Parathyroid adenoma (tissue), 2 donors: ENCODE results near the gene ADSS1.

ENCODE experiments used
- H2AFZ ChIP-seq: fragments of 300-600 bp; sonication (generic); one replicate; pipeline ENCODE4 v1.7.0; 2017; ENCODE audit warnings: antibody characterized with exemption, mild to moderate bottlenecking
- H3K27ac ChIP-seq: fragments of 300-600 bp; sonication (generic); one replicate; pipeline ENCODE4 v1.7.0; 2017
- H3K27me3 ChIP-seq: fragments of 300-600 bp; sonication (generic); one replicate; pipeline ENCODE4 v1.7.0; 2017; ENCODE audit warnings: low read length; ENCODE audit not compliant: control insufficient read depth, insufficient read depth
- H3K36me3 ChIP-seq: fragments of 300-600 bp; sonication (generic); one replicate; pipeline ENCODE4 v1.7.0; 2017; ENCODE audit warnings: low read length; ENCODE audit not compliant: control insufficient read depth, insufficient read depth
- H3K4me1 ChIP-seq: fragments of 300-600 bp; sonication (generic); one replicate; pipeline ENCODE4 v1.7.0; 2017; ENCODE audit warnings: control low read depth
- H3K4me2 ChIP-seq: fragments of 300-600 bp; sonication (generic); one replicate; pipeline ENCODE4 v1.7.0; 2017; ENCODE audit warnings: low read length
- H3K4me3 ChIP-seq: fragments of 300-600 bp; sonication (generic); one replicate; pipeline ENCODE4 v1.7.0; 2017; ENCODE audit warnings: low read depth, low read length
- H3K79me2 ChIP-seq: fragments of 300-600 bp; sonication (generic); one replicate; pipeline ENCODE4 v1.7.0; 2017; ENCODE audit warnings: control low read depth
- H3K9ac ChIP-seq: fragments of 300-600 bp; sonication (generic); one replicate; pipeline ENCODE4 v1.7.0; 2017; ENCODE audit warnings: mild to moderate bottlenecking
- H3K9me3 ChIP-seq: fragments of 300-600 bp; sonication (generic); one replicate; pipeline ENCODE4 v1.7.0; 2017; ENCODE audit warnings: low read length; ENCODE audit not compliant: control insufficient read depth
- TF ChIP-seq, protein P1 (sequence below): fragments of 300-600 bp; sonication (generic); IDR thresholded peaks from one replicate; pipeline ENCODE4 v1.7.0; 2017; ENCODE audit warnings: antibody characterized with exemption, mild to moderate bottlenecking
- donor health status: primary hyperparathyroidism.

The ADSS1 gene

DNA sequence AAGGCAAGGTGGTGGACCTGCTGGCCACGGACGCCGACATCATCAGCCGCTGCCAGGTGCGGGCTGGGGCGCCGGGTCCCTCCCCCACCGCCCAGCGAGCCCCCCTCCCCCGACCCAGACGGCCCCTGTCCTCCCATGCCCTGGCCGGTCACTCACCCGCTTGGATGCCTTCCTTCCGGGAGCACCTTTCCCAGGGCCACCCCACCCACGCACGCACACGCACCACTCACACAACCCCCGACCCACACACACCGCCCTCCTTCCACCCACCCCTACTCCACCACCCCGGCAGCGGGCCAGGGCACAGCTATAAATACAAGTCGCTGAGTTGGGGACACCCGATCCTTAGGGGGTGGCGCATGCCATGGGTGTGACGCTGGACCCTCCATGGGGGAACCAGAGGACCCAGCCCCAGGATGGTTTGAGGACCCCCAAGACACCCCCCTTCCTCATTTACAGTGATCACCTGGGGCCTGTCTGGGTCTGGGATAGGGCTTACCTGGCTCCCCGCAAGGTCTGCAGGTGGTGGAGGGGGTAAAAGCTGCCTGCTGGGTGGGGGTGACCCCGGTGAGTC lies 465 bp downstream of the ADSS1 start:
- Histone ChIP-seq H3K4me3 (peak overlapping the region; percentile 70), H2AFZ (peak overlapping the region; percentile 91), H3K36me3 (no peaks in the 10 kb centered on the region), H3K27me3 (no peaks in the 10 kb centered on the region), H3K79me2 (no peaks in the 10 kb centered on the region), H3K4me1 (peaks cover 5% of the 10 kb centered on the region), H3K9ac (no peak overlapping the region), H3K4me2 (peak overlapping the region; percentile 89), H3K9me3 (no peaks in the 10 kb centered on the region), H3K27ac (peak overlapping the region; percentile 30)
- TF ChIP-seq, protein P1, sequence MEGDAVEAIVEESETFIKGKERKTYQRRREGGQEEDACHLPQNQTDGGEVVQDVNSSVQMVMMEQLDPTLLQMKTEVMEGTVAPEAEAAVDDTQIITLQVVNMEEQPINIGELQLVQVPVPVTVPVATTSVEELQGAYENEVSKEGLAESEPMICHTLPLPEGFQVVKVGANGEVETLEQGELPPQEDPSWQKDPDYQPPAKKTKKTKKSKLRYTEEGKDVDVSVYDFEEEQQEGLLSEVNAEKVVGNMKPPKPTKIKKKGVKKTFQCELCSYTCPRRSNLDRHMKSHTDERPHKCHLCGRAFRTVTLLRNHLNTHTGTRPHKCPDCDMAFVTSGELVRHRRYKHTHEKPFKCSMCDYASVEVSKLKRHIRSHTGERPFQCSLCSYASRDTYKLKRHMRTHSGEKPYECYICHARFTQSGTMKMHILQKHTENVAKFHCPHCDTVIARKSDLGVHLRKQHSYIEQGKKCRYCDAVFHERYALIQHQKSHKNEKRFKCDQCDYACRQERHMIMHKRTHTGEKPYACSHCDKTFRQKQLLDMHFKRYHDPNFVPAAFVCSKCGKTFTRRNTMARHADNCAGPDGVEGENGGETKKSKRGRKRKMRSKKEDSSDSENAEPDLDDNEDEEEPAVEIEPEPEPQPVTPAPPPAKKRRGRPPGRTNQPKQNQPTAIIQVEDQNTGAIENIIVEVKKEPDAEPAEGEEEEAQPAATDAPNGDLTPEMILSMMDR, result no peak

DNA sequence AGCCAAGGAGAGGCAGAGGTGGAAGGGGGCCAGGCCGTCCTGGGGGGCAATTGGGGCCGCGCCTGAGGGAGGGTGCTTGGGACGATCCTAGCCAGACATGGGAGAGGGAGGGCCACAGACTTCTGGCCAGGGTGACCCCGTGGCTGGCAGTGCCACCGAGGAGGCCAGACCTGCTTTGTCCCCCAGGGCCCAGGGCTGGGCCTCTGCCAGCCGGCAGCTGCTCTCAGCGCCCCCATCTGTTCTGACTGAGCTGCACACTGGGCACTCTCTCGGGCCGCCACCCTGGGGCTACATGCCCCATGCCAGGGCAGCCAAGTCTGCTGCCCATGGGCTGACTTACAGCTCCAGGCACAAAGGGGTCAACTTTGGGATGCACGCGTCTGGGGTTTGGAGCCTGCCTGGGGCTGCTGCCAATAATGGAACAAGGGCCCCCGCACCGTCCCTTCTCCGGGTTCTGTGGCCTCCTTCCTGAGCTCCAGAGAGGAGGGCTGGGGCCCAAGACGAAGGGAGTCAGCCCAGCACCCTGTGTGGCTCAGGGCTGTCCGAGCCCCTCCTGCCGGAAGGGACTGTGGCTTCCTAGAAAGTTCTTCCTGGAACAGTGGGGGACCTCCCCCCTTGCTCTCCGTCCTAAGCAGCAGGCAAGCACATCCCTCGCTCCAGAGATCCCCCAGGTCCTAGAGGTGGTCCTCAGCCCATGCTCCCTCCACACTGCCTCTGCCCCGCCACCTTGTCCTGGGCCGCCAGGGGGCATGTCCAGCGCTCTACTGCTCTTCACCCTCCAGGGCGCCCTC lies 1.1 kb downstream of the ADSS1 start:
- Histone ChIP-seq H3K4me1 (peaks cover 5% of the 10 kb centered on the region), H3K36me3 (no peaks in the 10 kb centered on the region), H3K9ac (no peak overlapping the region), H3K79me2 (no peaks in the 10 kb centered on the region), H3K4me2 (peak overlapping the region; percentile 89), H2AFZ (peak overlapping the region; percentile 91), H3K27ac (peak overlapping the region; percentile 30), H3K27me3 (no peaks in the 10 kb centered on the region), H3K4me3 (no peak overlapping the region), H3K9me3 (no peaks in the 10 kb centered on the region)
- TF ChIP-seq, protein P1, result peak; percentile 13

DNA sequence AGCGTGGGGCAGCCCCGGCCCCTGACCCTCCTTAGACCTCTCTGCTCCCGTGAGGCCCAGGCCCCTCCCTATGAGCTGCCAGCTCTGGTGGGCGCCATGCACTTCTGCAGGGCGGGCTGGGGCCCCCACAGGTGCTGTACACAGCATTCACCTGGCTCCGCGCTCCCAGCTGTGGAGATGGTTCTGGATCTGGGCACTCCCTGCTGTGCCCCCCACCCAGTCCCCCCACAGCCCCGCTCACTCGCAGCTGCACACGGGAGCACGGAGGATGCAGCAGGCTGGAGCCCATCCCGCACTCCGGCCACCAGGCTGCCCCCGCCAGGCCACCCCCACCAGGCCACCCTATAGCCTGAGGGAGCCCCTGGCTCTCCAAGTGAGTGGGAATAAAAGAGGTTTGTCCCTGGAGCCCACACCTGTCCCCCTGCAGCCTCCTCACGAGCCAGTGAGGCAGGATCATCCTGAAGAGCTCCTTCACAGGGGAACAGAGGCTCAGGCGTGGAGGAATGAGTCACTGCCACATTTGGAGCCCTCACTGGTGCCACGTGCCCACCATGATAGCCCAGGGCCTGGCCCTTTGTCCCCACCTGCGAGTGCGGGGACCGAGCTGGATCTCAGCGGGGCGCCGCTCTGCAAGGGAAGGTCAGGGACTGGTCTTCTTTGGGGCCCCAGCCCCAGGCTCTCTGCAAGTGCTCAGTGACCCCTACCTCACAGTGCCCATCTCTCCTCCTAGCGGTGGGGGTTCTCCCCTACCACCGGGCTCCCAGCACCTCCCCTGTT lies 1.9 kb downstream of the ADSS1 start:
- TF ChIP-seq, protein P1, result no peak
- no peaks in the 10 kb centered on the region for H3K79me2 ChIP-seq
- H3K4me1 ChIP-seq, result peaks cover 5% of the 10 kb centered on the region
- no peak overlapping the region for H2AFZ ChIP-seq
- H3K36me3 ChIP-seq, result no peaks in the 10 kb centered on the region
- no peaks in the 10 kb centered on the region for H3K27me3 ChIP-seq
- no peak overlapping the region for H3K4me2 ChIP-seq
- no peaks in the 10 kb centered on the region for H3K9me3 ChIP-seq
- no peak overlapping the region for H3K9ac ChIP-seq
- no peak overlapping the region for H3K27ac ChIP-seq
- no peak overlapping the region for H3K4me3 ChIP-seq

GRCh38 chr14:104726600-104727451 lies 2.8 kb downstream of the ADSS1 start:
- Histone ChIP-seq H3K9ac (no peak overlapping the region), H3K27me3 (no peaks in the 10 kb centered on the region), H3K4me3 (no peak overlapping the region), H3K27ac (no peak overlapping the region), H3K4me1 (peaks cover 5% of the 10 kb centered on the region), H3K4me2 (no peak overlapping the region), H2AFZ (no peak overlapping the region), H3K79me2 (no peaks in the 10 kb centered on the region), H3K36me3 (no peaks in the 10 kb centered on the region), H3K9me3 (no peaks in the 10 kb centered on the region)
- TF ChIP-seq, protein P1, result no peak
